HepG2 (cell line): ENCODE results near the gene SGMS1. TPM values are rescaled to one million over a fixed set of nuclear protein-coding genes. Genes with fewer than 3 reads are reported as not detected.

Source experiments
- ATAC-seq: fragments of 200-7000 bp; cut with Tn5 transposase; 3 replicates; pipeline ENCODE4 v1.9.1; 2020; ENCODE audit warnings: mild to moderate bottlenecking, moderate library complexity
- BruUV-seq: library from RNA; stranded (reverse); fragments of 400-500 nt; replicated peaks from 2 replicates; lab custom pipeline; 2021; lab: Mats Ljungman, UMichigan
- CTCF ChIA-PET: fragments of 300-600 bp; formaldehyde crosslinking; extraction: SDS; loops from one replicate; lab custom pipeline; 2021; ENCODE audit warnings: low total read pairs, inconsistent platforms, low intra/inter-chr PET ratio; lab: Yijun Ruan, JAX
- POLR2A ChIA-PET: fragments of 350-600 bp; sonication (Branson Sonifier 250); formaldehyde crosslinking; loops from one replicate; lab custom pipeline; 2020; ENCODE audit warnings: antibody characterized with exemption, inconsistent platforms; lab: Yijun Ruan, JAX
- DNase-seq: peaks from one replicate; pipeline ENCODE4 v3.0.0-alpha.2; 2015; ENCODE audit warnings: low spot score
- FAIRE-seq: peaks from 3 replicates; lab custom pipeline; 2011; peaks lifted over from hg19 to GRCh38; lab: Jason Lieb, UNC
- H2AFZ ChIP-seq: one replicate; pipeline ENCODE4 v1.6.1; 2011; ENCODE audit warnings: low read length, inconsistent platforms
- H3K27ac ChIP-seq: fragments of 300-600 bp; 3 replicates; pipeline ENCODE4 v1.8.0; 2011; ENCODE audit warnings: mixed run types, mild to moderate bottlenecking, mixed read lengths, low read length, inconsistent platforms; ENCODE audit not compliant: insufficient read depth; ENCODE audit errors: extremely low read length
- H3K27me3 ChIP-seq, 2 experiments: fragments of 200-600 bp in 1 of 2; 2 replicates in 1 of 2; 3 replicates in 1 of 2; pipeline versions ENCODE4 v1.6.0 to v1.8.0; 2011; ENCODE audit warnings: low read length in 2 of 2, mild to moderate bottlenecking in 2 of 2, moderate library complexity in 2 of 2, inconsistent platforms in 1 of 2; ENCODE audit not compliant: insufficient read depth in 2 of 2, control insufficient read depth in 1 of 2
- H3K36me3 ChIP-seq, 2 experiments: fragments of 200-600 bp in 1 of 2; replicated peaks in 1 of 2; 2 replicates in 1 of 2; 3 replicates in 1 of 2; pipeline versions ENCODE4 v1.5.1 to v1.8.0; 2011; ENCODE audit warnings: low read length in 2 of 2, inconsistent platforms in 1 of 2; ENCODE audit not compliant: insufficient read depth in 2 of 2, control insufficient read depth in 1 of 2
- H3K4me1 ChIP-seq: 2 replicates; pipeline ENCODE4 v1.5.1; 2012; ENCODE audit warnings: low read length, inconsistent platforms; ENCODE audit not compliant: insufficient read depth
- H3K4me2 ChIP-seq: 2 replicates; pipeline ENCODE4 v1.6.0; 2011; ENCODE audit warnings: low read depth, low read length, inconsistent platforms
- H3K4me3 ChIP-seq, 3 experiments: fragments of 200-600 bp in 1 of 3; sonication (generic), shearing (Covaris generic) in 1 of 3; replicated peaks in 1 of 3; 2 replicates each; pipeline ENCODE4 v1.5.1; 2011 to 2016; ENCODE audit warnings: low read length in 3 of 3, inconsistent platforms in 2 of 3, low read depth in 2 of 3, mild to moderate bottlenecking in 2 of 3, control low read depth in 1 of 3, mixed read lengths in 1 of 3; ENCODE audit not compliant: insufficient read depth in 1 of 3
- H3K79me2 ChIP-seq: one replicate; pipeline ENCODE4 v1.6.1; 2011; ENCODE audit warnings: low read length, inconsistent platforms; ENCODE audit not compliant: insufficient read depth
- H3K9ac ChIP-seq: 2 replicates; pipeline ENCODE4 v1.6.0; 2011; ENCODE audit warnings: mild to moderate bottlenecking, low read depth, low read length, inconsistent platforms; ENCODE audit not compliant: insufficient read depth
- H3K9me3 ChIP-seq: 2 replicates; pipeline ENCODE4 v1.5.1; 2012; ENCODE audit warnings: mild to moderate bottlenecking, low read length
- H4K20me1 ChIP-seq: 2 replicates; pipeline ENCODE4 v1.6.0; 2011; ENCODE audit warnings: inconsistent platforms, mild to moderate bottlenecking, low read length, moderate library complexity; ENCODE audit not compliant: insufficient read depth
- DNMT3B ChIP-seq: conservative IDR thresholded peaks from 2 replicates; pipeline ENCODE4 v1.6.1; 2016; ENCODE audit warnings: missing biosample characterization, control low read depth
- GATAD2A ChIP-seq: IDR thresholded peaks from 2 replicates; pipeline ENCODE4 v1.6.1; 2016
- HOXA9 ChIP-seq: sonication (generic); formaldehyde crosslinking; IDR thresholded peaks from 2 replicates; pipeline ENCODE4 v1.8.1; 2022; ENCODE audit warnings: missing genetic modification reagents, mild to moderate bottlenecking, moderate library complexity, borderline replicate concordance
- KMT2B ChIP-seq: IDR thresholded peaks from 2 replicates; pipeline ENCODE4 v1.6.1; 2016; ENCODE audit warnings: missing genetic modification reagents, missing compliant biosample characterization
- PCBP2 ChIP-seq: fragments of 200-400 bp; formaldehyde crosslinking; optimal IDR thresholded peaks from 2 replicates; pipeline ENCODE3; 2018; ENCODE audit warnings: low read length, low read depth; ENCODE audit not compliant: poor library complexity, severe bottlenecking
- SIN3B ChIP-seq: fragments of 150-350 bp; IDR thresholded peaks from 2 replicates; pipeline ENCODE4 v1.6.1; 2014; ENCODE audit warnings: low read length
- TRIM22 ChIP-seq: fragments of 450-650 bp; IDR thresholded peaks from 2 replicates; pipeline ENCODE4 v1.6.1; 2017
- ZNF253 ChIP-seq: sonication (generic); formaldehyde crosslinking; IDR thresholded peaks from 2 replicates; pipeline ENCODE4 v1.8.0; 2022; ENCODE audit warnings: mild to moderate bottlenecking, missing genetic modification reagents, borderline replicate concordance
- ZNF280B ChIP-seq: sonication (generic); formaldehyde crosslinking; IDR thresholded peaks from 2 replicates; pipeline ENCODE4 v1.5.0; 2020; ENCODE audit warnings: missing genetic modification reagents, mild to moderate bottlenecking, borderline replicate concordance
- WGBS: methylation state at CpG from one replicate; pipeline ENCODE4 v1.1.6; 2017; ENCODE audit warnings: low lambda C conversion rate; 5-methylcytosine and 5-hydroxymethylcytosine counted together
- in situ Hi-C: cut with HindIII; loops from 2 replicates; pipeline ENCODE4 v1.10.0; 2017; ENCODE audit warnings: low pct_unique_long_range_greater_than_20kb; ENCODE audit not compliant: extremely low pct_ligation_motif_present
- intact Hi-C: fragments of 100-400 bp; cut with micrococcal nuclease; formaldehyde crosslinking; loops from one replicate; pipeline ENCODE4 v1.10.0; 2022; ENCODE audit not compliant: unreplicated experiment
- polyA plus RNA-seq, 8 experiments: library from polyadenylated mRNA; depleted of rRNA in 3 of 8; stranded (reverse) in 7 of 8; unstranded in 1 of 8; fragments of >200 nt; fragmentation: Illumina TruSeq in 4 of 8; extraction: Trizol in 4 of 8; gene quantifications; 2 replicates each; pipeline versions ENCODE4 v1.2.1 to v1.2.3, GENCODE V29; 2011 to 2016; ENCODE audit warnings: low read depth in 4 of 8, missing spikeins in 1 of 8, mixed read lengths in 1 of 8; ENCODE audit not compliant: insufficient read depth in 1 of 8
- total RNA-seq, 5 experiments: library from RNA; depleted of rRNA; stranded (reverse); fragments of >200 nt; fragmentation: Illumina TruSeq; extraction: Trizol; gene quantifications; 2 replicates each; pipeline ENCODE4 v1.2.3, GENCODE V29; 2016; ENCODE audit warnings: low read depth in 1 of 5

Gene SGMS1
- total and polyA plus RNA-seq, 2 of the 13 experiments (the other 11 are each of a cell fraction or from before 2014, with no cell fraction given), result 6.5 to 15.1 TPM

- no peak overlapping the region for H3K9ac ChIP-seq
- no peak overlapping the region for H3K4me2 ChIP-seq
- H3K27ac ChIP-seq, result no peak overlapping the region
- BruUV-seq, result no TSS peak
- no peaks in the 10 kb centered on the region for H4K20me1 ChIP-seq
- no peak overlapping the region for H2AFZ ChIP-seq
- intact Hi-C loops (no loop called here), in situ Hi-C loops (no loop called here)
- POLR2A ChIA-PET, result no interaction called here
- H3K9me3 ChIP-seq, result no peaks in the 10 kb centered on the region
- DNase-seq (no peak), ATAC-seq (no peak), FAIRE-seq (no peak)
- H3K79me2 ChIP-seq, result peaks cover 3% of the 10 kb centered on the region
- no peaks in the 10 kb centered on the region for H3K27me3 ChIP-seq
- H3K4me1 ChIP-seq, result peaks cover 8% of the 10 kb centered on the region
- H3K4me3 ChIP-seq, result no peak overlapping the region
- peaks cover 4 to 16% of the 10 kb centered on the region in 2 experiments; a peak in 4 of 5 replicates for H3K36me3 ChIP-seq
- no peak for TF ChIP-seq ZNF280B
- no peak for TF ChIP-seq DNMT3B (CRISPR knock-in tag)
- TF ChIP-seq KMT2B, result no peak
- no peak for TF ChIP-seq ZNF253 (CRISPR knock-in tag)
- no peak for TF ChIP-seq PCBP2
- no peak for TF ChIP-seq SIN3B
- no peak for TF ChIP-seq TRIM22
- no peak for TF ChIP-seq GATAD2A
- no peak for TF ChIP-seq HOXA9 (CRISPR knock-in tag)
- CTCF ChIA-PET, result no interaction called here
- 97% methylated on average over 6 of the region's 6 CpGs for WGBS
These were observed 37.6 kb downstream of the SGMS1 start for GRCh38 chr10:50585921-50586739.
